SK-N-SH treated with all-trans-retinoic acid at 6 μM for 48 hours (cell line): ENCODE data around the gene TRPM2.

Experiments used
- ARNTL ChIP-seq: fragments of 450-650 bp; formaldehyde crosslinking; IDR thresholded peaks from 2 replicates; pipeline ENCODE4 v1.5.0; 2020; ENCODE audit warnings: low read depth, mild to moderate bottlenecking, moderate library complexity, borderline replicate concordance
- CSDC2 ChIP-seq: fragments of 250-450 bp; sonication (Bioruptor Pico); IDR thresholded peaks from 2 replicates; pipeline ENCODE4 v1.5.0; 2020; ENCODE audit warnings: mild to moderate bottlenecking, moderate library complexity
- CSRNP3 ChIP-seq: fragments of 250-450 bp; sonication (Bioruptor Pico); IDR thresholded peaks from 2 replicates; pipeline ENCODE4 v1.5.1; 2021; ENCODE audit warnings: mild to moderate bottlenecking, moderate library complexity
- ISL1 ChIP-seq: fragments of 250-450 bp; sonication (Bioruptor Pico); IDR thresholded peaks from 2 replicates; pipeline ENCODE4 v2.1.2; 2022; ENCODE audit warnings: mild to moderate bottlenecking, moderate library complexity
- OSR1 ChIP-seq: fragments of 250-450 bp; sonication (Bioruptor Pico); IDR thresholded peaks from 2 replicates; pipeline ENCODE4 v1.8.0; 2022; ENCODE audit warnings: moderate library complexity, mild to moderate bottlenecking, inconsistent platforms
- PATZ1 ChIP-seq: fragments of 250-450 bp; sonication (Bioruptor Pico); IDR thresholded peaks from 2 replicates; pipeline ENCODE4 v1.8.0; 2020; ENCODE audit warnings: mild to moderate bottlenecking, moderate library complexity, borderline replicate concordance
- TCF4 ChIP-seq: fragments of 250-450 bp; sonication (Bioruptor Pico); IDR thresholded peaks from 2 replicates; pipeline ENCODE4 v1.8.0; 2021; ENCODE audit warnings: mild to moderate bottlenecking, moderate library complexity, borderline replicate concordance
- ZC3H10 ChIP-seq: fragments of 250-450 bp; sonication (Bioruptor Pico); IDR thresholded peaks from 2 replicates; pipeline ENCODE4 v1.5.1; 2021; ENCODE audit warnings: mild to moderate bottlenecking, moderate library complexity

GRCh38 chr21:44337449-44337848, 16.0 kb upstream of the TRPM2 start:
- TF ChIP-seq ISL1 (CRISPR knock-in tag) (no peak), OSR1 (CRISPR knock-in tag) (no peak), ARNTL (CRISPR knock-in tag) (no peak), ZC3H10 (CRISPR knock-in tag) (no peak), CSDC2 (CRISPR knock-in tag) (no peak), CSRNP3 (CRISPR knock-in tag) (no peak), TCF4 (no peak), PATZ1 (CRISPR knock-in tag) (no peak)
